Measurements from ENCODE around the gene PPP2R3B.

DNA sequence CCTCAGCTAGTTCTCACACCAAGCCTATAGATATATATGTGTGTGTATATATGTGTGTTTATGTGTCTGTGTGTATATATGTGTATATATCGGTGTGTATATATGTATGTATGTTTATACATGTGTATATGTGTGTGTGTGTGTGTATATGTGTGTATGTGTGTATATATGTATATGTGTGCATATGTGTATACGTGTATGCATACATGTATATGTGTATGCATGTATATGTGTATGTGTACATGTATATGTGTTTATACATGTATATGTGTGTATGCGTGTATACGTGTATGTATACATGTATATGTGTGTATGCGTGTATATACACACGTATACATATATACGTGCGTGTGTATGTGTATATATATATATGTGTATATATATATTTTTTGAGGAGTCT is 86.4 kb downstream of the PPP2R3B start:
- TF ChIP-seq CTCF (IDR thresholded peaks at IDR 0.05; ENCODE audit: low read depth, low read length): no peak
- TF ChIP-seq POLR2A (IDR thresholded peaks at IDR 0.05; ENCODE audit: extremely low read depth, insufficient read length): no peak

All from NB4 (cell line).